ENCODE data around the gene CD4.

The CD4 gene

GRCh38 chr12:6778574-6779550 lies 10.5 kb upstream of the CD4 start:
- peak; percentile 87 for DNase-seq

DNA sequence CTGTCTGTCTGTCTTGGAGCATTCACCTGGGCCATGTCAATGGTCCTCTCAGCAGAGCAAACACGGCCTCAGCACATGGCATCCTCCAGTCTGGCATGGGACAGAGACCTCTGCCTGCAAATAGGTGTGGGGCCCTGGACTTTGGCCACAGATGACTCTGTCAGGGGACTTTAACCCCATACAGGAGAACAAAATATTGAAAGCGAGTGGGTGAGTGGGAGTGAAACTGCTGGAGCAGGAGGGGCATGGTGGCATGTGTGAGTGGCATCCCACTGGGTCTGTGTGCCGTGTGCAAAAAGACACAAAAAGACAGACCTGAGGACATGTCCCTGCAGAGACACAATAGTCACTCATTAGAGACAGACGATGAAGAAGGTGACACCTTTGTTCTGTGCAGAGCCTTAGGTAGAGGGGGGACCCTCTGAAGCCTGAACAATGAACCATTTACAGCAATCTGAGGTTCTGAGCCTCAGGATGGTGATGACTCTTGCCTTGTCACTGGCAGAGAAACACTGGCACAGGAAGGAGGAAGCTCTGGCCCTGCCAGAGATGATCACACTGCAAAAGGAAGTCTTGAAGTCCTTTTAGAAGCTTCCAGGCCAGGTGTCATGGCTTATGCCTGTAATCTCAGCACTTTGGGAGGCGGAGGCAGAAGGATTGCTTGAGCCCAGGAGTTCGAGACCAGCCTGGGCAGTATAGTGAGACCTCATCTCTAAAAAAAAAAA lies 9.5 kb upstream of the CD4 start:
- DNase-seq: no peak

DNA sequence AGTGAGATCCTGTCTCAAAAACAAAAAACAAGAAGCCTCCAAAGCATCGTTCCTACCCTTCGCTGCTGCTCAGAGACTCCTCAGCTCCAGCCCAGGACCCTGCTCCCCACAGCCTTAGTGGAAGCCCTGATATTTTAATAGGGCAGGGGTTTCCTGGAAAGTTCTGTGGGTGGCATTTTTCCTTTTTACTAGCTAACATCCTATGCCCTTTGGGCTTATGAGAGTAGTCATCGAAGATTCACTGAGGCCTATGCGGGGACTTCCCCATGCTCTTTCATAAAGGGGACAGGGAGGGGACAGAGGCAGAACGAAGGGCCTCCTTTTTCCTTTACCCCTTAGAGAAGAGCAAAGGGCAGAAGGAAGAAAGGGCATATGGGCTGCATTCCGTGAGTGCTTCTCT lies 8.8 kb upstream of the CD4 start:
- DNase-seq: no peak

- no peak for DNase-seq
These were observed 7.2 kb upstream of the CD4 start for GRCh38 chr12:6782119-6782518.

DNA sequence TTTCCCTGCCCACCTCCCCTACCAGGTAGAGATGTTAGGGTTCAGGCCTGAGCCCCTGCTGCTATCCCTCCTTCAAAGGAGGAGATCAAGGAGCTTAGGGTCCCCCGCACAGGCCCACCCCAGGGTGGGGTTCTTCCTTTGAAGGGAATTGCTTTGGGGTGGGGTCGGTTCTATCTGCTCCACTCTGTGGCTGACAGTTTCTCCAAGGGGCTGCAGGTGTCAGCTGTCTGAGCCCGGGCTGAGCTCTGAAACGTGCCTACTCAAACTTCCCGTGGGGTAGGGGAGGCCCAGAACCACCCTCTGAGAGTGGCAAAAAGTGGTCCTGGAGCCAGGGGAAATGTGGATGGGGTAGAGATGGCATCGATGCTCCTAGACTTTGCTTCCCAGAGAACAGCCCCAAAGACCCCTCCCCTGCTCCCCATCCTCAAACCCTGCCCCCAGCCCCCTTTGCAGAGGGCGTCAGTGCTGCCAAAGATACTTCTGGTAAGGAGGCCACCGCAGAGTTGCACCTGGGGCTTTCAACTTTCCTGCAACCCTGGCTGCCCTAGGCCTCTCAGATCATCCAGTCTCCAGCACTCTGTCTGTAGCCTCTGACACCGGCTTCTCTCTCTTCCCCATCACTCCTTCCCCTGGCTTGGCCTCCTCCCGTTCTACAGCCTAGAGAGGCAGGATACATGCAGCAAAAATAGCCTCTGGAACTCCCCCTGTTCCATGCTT lies 6.3 kb upstream of the CD4 start:
- no peak for DNase-seq

GRCh38 chr12:6783828-6784227 lies 5.5 kb upstream of the CD4 start:
- no peak for DNase-seq

DNA sequence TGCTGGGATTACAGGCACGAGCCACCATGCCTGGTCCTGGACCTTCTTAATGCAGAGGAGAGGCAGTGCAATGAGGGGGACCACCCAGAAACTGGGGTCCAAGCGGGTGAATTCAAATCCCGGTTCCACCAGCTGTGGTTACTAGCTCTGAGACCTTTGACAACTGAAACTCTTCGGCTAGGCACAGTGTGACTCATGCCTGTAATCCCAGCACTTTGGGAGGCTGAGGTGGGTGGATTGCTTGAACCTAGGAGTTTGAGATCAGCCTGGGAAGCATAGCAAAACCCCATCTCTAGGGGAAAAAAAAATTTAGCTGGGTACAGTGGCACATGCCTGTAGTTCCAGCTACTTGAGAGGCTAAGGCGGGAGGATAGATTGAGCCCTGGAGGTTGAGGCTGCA lies 5.0 kb upstream of the CD4 start:
- no peak for DNase-seq

DNA sequence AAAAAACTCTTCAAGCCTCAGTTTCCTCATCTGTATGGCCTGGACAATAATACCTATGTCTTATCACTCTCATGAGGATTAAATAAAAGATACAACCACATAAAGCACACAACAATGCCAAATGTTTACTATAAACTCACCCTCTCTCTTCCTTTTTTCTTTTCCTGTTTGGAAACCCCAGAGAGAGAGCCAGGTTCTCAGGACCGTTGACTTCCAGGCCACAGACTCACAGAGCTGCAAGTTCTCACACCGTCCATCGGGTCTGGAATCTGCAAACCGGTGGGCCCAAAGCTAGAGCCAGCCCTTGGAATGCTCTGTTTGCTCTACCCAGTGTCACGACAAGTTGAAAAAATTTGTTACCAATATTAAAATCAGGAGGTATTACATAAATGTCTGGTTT lies 4.6 kb upstream of the CD4 start:
- DNase-seq: no peak

- DNase-seq: no peak
These were observed 2.8 kb upstream of the CD4 start for GRCh38 chr12:6786416-6787094.

DNA sequence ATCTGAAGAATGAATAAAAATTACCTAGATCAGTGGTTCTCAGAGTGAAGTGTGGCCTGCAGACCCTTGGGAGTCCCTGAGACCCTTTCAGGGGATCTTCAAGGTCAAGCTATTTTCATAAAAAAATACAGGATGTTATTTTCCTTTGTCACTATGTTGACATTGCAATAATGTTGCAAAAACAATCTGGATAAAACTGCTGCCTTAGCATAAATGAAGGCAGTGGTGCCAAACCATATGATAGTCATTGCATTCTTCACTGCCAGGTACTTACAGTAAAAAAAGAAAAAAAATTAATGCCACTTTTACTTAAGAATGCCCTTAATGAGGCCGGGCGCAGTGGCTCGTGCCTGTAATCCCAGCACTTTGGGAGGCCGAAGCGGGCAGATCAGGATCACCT lies 2.0 kb upstream of the CD4 start:
- DNase-seq: no peak

GRCh38 chr12:6790496-6791150 lies 1.3 kb downstream of the CD4 start:
- no peak for DNase-seq

GRCh38 chr12:6791931-6792520 lies 2.7 kb downstream of the CD4 start:
- DNase-seq: no peak

- DNase-seq: no peak
These were observed 3.3 kb downstream of the CD4 start for GRCh38 chr12:6792522-6793201.

GRCh38 chr12:6795088-6795487 lies 5.8 kb downstream of the CD4 start:
- no peak for DNase-seq

DNA sequence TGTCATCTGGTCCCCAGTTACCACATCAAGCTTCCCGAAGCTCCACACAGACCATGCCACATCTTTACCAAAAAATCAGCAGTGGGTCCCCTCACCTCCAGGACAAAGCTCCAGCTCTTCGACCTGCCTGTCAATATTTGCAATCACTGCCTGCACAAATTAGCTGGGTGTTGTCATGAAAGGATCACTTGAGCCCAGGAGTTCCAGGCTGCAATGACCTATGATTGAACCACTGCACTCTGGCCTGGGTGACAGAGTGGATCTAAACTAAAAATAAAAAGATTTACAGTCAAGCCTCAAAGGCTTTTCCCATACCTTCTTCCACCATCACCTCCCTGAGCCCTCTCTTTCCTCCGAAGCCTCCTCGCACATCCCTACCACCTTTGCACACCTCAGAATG lies 7.2 kb downstream of the CD4 start:
- no peak for DNase-seq

DNA sequence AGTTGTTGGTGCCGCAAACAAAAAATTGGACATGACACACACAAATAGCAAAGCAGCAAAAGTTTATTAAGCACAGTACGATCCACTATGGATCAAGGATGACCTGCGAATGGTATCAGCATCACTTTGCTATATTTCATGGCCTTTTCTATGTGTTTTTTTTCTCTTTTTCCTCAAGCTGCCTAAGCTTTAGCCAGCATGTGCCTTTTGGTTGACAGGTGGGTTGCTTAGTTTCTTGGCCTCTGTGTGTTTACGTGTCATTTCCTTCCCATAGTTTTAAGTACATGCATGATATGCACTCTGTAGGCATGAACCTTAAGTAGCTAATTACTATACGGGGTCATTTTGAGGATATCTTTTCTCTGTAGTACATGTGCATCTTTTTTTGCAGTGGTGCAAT lies 9.8 kb downstream of the CD4 start:
- no peak for DNase-seq

DNA sequence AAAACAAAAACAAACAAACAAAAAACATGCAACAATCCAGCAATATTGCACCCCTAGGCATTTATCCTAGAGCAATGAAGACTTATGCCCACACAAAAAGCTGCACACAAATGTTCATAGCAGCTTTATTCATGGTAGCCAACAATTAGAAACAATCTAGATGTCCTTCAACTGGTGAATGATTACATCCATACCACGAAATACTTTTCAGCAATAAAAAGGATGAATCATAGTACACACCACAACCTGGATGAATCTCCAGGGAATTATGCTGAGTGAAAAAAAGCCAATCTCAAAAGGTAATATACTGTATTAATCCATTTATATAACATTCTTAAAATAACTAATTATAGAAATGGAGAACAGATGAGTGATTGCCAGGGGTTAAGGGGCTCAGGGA lies 17.8 kb downstream of the CD4 start:
- no peak for DNase-seq

- no peak for DNase-seq
These were observed 19.7 kb downstream of the CD4 start for GRCh38 chr12:6809056-6809455.

GRCh38 chr12:6810758-6811157 lies 21.4 kb downstream of the CD4 start:
- no peak for DNase-seq

- no peak for DNase-seq
These were observed 24.0 kb downstream of the CD4 start for GRCh38 chr12:6813363-6813762.

GRCh38 chr12:6816598-6816997 lies 27.3 kb downstream of the CD4 start:
- DNase-seq: no peak

Measured in stimulated activated CD4-positive, alpha-beta T cell treated with anti-CD3 and anti-CD28 coated beads, Interleukin-12 subunit alpha, Interleukin-12 subunit beta, amount 100 ng/mL, for 4 hours (primary cell).